D721Med (cell line): ENCODE results near the gene LPGAT1.
A peak's percentile ranks its signal among the peaks of the same experiment; 100 is the strongest.

Experiments
- DNase-seq: peaks from one replicate; pipeline ENCODE4 v3.0.0; 2011; ENCODE audit warnings: low spot score; ENCODE audit not compliant: insufficient read length
- FAIRE-seq: peaks from 2 replicates; lab custom pipeline; 2011; peaks lifted over from hg19 to GRCh38; lab: Jason Lieb, UNC
- CTCF ChIP-seq: IDR thresholded peaks from 2 replicates; pipeline ENCODE4 v1.5.1; 2012; ENCODE audit warnings: mild to moderate bottlenecking, control low read depth; ENCODE audit not compliant: insufficient read depth; ENCODE audit errors: missing control alignments

LPGAT1 gene

GRCh38 chr1:211762206-211762605, 68.4 kb downstream of the LPGAT1 start:
- peak; percentile 72 for DNase-seq
- TF ChIP-seq CTCF = no peak
- no peak for FAIRE-seq

GRCh38 chr1:211761400-211761799, 69.2 kb downstream of the LPGAT1 start:
- DNase-seq = no peak
- TF ChIP-seq CTCF = no peak
- FAIRE-seq = peak; percentile 91

GRCh38 chr1:211756471-211757020, 74.0 kb downstream of the LPGAT1 start:
- no peak for TF ChIP-seq CTCF
- FAIRE-seq = no peak

GRCh38 chr1:211753649-211754251, 76.8 kb downstream of the LPGAT1 start:
- no peak for TF ChIP-seq CTCF
- FAIRE-seq = peak; percentile 55
- DNase-seq = no peak

More at GRCh38 chr1:211756471-211757020, 74.0 kb downstream of the LPGAT1 start:
- no peak for DNase-seq

- FAIRE-seq (peak; percentile 44), DNase-seq (no peak)
- no peak for TF ChIP-seq CTCF
Measured at GRCh38 chr1:211752951-211753486, 77.5 kb downstream of the LPGAT1 start.

- peak; percentile 84 for FAIRE-seq
- no peak for DNase-seq
- no peak for TF ChIP-seq CTCF
Measured at GRCh38 chr1:211752317-211752716, 78.2 kb downstream of the LPGAT1 start.

GRCh38 chr1:211751438-211751837, 79.1 kb downstream of the LPGAT1 start:
- TF ChIP-seq CTCF = no peak
- FAIRE-seq = no peak

More at GRCh38 chr1:211751438-211751837, 79.1 kb downstream of the LPGAT1 start:
- DNase-seq = no peak
